Loucy (cell line): ENCODE data around the gene CDK9.

Experiments used
- H2AFZ ChIP-seq: fragments of 200-600 bp; sonication (generic); 2 replicates; pipeline ENCODE4 v1.6.0; 2016; ENCODE audit warnings: antibody characterized with exemption, mild to moderate bottlenecking, low read length, moderate library complexity
- H3F3A ChIP-seq: fragments of 200-600 bp; 2 replicates; pipeline ENCODE4 v1.6.0; 2016; ENCODE audit warnings: antibody characterized with exemption, low read depth, mild to moderate bottlenecking
- H3K27me3 ChIP-seq: fragments of 200-600 bp; sonication (generic); 2 replicates; pipeline ENCODE4 v1.6.1; 2014; ENCODE audit warnings: low read length, mild to moderate bottlenecking; ENCODE audit not compliant: insufficient read depth, poor library complexity, severe bottlenecking
- H3K36me3 ChIP-seq: fragments of 200-600 bp; sonication (generic); 2 replicates; pipeline ENCODE4 v1.6.1; 2016; ENCODE audit warnings: low read length; ENCODE audit not compliant: insufficient read depth
- H3K4me1 ChIP-seq: fragments of 200-600 bp; sonication (generic); 2 replicates; pipeline ENCODE4 v1.5.1; 2014; ENCODE audit warnings: low read length, mild to moderate bottlenecking; ENCODE audit not compliant: insufficient read depth, poor library complexity, severe bottlenecking
- H3K4me2 ChIP-seq: fragments of 200-600 bp; sonication (generic); 2 replicates; pipeline ENCODE4 v1.6.0; 2014; ENCODE audit warnings: antibody characterized with exemption, low read length, low read depth, mild to moderate bottlenecking; ENCODE audit not compliant: poor library complexity, severe bottlenecking
- H3K4me3 ChIP-seq: fragments of 200-600 bp; sonication (generic); 2 replicates; pipeline ENCODE4 v1.5.1; 2014; ENCODE audit warnings: low read length, mild to moderate bottlenecking, mixed read lengths; ENCODE audit not compliant: poor library complexity, severe bottlenecking
- H3K79me2 ChIP-seq: fragments of 200-600 bp; sonication (generic); 2 replicates; pipeline ENCODE4 v1.6.1; 2014; ENCODE audit warnings: low read length; ENCODE audit not compliant: insufficient read depth
- H3K9ac ChIP-seq: fragments of 200-600 bp; sonication (generic); 2 replicates; pipeline ENCODE4 v1.6.0; 2014; ENCODE audit warnings: mild to moderate bottlenecking, low read depth, low read length, moderate library complexity; ENCODE audit not compliant: poor library complexity, severe bottlenecking
- H3K9me2 ChIP-seq: fragments of 200-600 bp; sonication (generic); replicated peaks from 2 replicates; pipeline ENCODE4 v1.6.1; 2016; ENCODE audit warnings: low read depth, low read length, mixed read lengths
- H3K9me3 ChIP-seq: fragments of 200-600 bp; sonication (generic); 2 replicates; pipeline ENCODE4 v1.6.1; 2014; ENCODE audit warnings: mild to moderate bottlenecking, antibody characterized with exemption, low read length, low read depth; ENCODE audit not compliant: insufficient read depth
- H4K20me1 ChIP-seq: fragments of 200-600 bp; sonication (generic); 2 replicates; pipeline ENCODE4 v1.6.0; 2014; ENCODE audit warnings: antibody characterized with exemption, low read length, mild to moderate bottlenecking; ENCODE audit not compliant: insufficient read depth, poor library complexity, severe bottlenecking
- EZH2phosphoT487 ChIP-seq: fragments of 200-600 bp; IDR thresholded peaks from 2 replicates; pipeline ENCODE4 v1.6.1; 2018; ENCODE audit warnings: antibody characterized with exemption, mild to moderate bottlenecking, moderate library complexity, borderline replicate concordance
- TF ChIP-seq, protein P1 (sequence below): fragments of 200-600 bp; sonication (generic); conservative IDR thresholded peaks from 2 replicates; pipeline ENCODE4 v1.5.1; 2014; ENCODE audit warnings: mild to moderate bottlenecking, antibody characterized with exemption, low read length

Gene CDK9

DNA sequence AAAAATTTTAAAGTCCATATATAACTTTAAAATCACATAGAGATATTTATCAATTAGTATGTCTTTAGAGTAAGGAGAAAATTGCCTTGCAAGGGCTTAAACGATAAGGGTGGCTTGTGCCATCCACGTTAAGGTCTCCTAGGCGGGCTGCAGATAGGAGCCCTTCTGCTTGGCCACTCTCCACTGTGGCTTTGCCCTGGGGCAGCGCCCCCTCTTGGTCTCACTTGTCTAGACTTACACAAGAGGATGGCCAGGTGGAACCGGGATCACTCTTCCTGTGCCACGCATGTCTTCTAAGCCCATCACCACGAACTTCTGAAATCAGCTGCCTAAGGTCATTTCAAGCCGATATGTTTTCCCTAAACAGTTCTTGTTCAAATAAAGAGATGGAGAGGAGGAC is 19.8 kb downstream of the CDK9 start:
- peaks cover 50% of the 10 kb centered on the region for H4K20me1 ChIP-seq
- peak overlapping the region; percentile 96 for H3K4me2 ChIP-seq
- H3K9ac ChIP-seq: peak overlapping the region; percentile 37
- peaks cover 30% of the 10 kb centered on the region for H3K4me1 ChIP-seq
- H3F3A ChIP-seq: no peaks in the 10 kb centered on the region
- H3K36me3 ChIP-seq: peaks cover 36% of the 10 kb centered on the region; the same call in 1 of the 2 replicates
- H2AFZ ChIP-seq: no peak overlapping the region
- no peaks in the 10 kb centered on the region for H3K27me3 ChIP-seq
- peaks cover 62% of the 10 kb centered on the region for H3K79me2 ChIP-seq
- no peaks in the 10 kb centered on the region for H3K9me2 ChIP-seq
- peak overlapping the region; percentile 43 for H3K4me3 ChIP-seq
- no peaks in the 10 kb centered on the region for H3K9me3 ChIP-seq
- TF ChIP-seq, protein P1, sequence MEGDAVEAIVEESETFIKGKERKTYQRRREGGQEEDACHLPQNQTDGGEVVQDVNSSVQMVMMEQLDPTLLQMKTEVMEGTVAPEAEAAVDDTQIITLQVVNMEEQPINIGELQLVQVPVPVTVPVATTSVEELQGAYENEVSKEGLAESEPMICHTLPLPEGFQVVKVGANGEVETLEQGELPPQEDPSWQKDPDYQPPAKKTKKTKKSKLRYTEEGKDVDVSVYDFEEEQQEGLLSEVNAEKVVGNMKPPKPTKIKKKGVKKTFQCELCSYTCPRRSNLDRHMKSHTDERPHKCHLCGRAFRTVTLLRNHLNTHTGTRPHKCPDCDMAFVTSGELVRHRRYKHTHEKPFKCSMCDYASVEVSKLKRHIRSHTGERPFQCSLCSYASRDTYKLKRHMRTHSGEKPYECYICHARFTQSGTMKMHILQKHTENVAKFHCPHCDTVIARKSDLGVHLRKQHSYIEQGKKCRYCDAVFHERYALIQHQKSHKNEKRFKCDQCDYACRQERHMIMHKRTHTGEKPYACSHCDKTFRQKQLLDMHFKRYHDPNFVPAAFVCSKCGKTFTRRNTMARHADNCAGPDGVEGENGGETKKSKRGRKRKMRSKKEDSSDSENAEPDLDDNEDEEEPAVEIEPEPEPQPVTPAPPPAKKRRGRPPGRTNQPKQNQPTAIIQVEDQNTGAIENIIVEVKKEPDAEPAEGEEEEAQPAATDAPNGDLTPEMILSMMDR: peak; percentile 74
- TF ChIP-seq EZH2phosphoT487: no peak

DNA sequence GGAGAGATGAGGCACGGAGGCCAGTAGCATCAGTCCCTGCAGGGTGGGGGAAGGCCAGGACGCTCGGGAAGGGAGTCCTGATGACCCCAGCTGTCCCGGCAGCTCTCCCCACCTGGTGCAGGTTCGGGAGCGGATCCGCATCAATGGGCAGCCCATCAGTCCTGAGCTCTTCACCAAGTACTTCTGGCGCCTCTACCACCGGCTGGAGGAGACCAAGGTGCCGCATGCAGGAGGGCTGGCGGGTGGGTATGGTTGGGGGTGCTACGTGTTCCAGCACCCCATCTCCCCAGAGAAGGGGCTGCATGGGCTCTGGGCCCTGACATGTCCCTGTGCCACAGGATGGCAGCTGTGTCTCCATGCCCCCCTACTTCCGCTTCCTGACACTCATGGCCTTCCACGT is 21.0 kb downstream of the CDK9 start:
- Histone ChIP-seq H3K4me1 (peaks cover 22% of the 10 kb centered on the region), H3K36me3 (peaks cover 40% of the 10 kb centered on the region; the same call in 1 of the 2 replicates), H3K4me2 (peak overlapping the region; percentile 96), H3K4me3 (no peak overlapping the region), H3F3A (no peaks in the 10 kb centered on the region), H3K27me3 (no peaks in the 10 kb centered on the region), H3K9me3 (no peaks in the 10 kb centered on the region), H3K9me2 (no peaks in the 10 kb centered on the region), H3K9ac (no peak overlapping the region), H2AFZ (no peak overlapping the region), H4K20me1 (peaks cover 50% of the 10 kb centered on the region), H3K79me2 (peaks cover 62% of the 10 kb centered on the region)
- TF ChIP-seq, protein P1: no peak
- no peak for TF ChIP-seq EZH2phosphoT487

DNA sequence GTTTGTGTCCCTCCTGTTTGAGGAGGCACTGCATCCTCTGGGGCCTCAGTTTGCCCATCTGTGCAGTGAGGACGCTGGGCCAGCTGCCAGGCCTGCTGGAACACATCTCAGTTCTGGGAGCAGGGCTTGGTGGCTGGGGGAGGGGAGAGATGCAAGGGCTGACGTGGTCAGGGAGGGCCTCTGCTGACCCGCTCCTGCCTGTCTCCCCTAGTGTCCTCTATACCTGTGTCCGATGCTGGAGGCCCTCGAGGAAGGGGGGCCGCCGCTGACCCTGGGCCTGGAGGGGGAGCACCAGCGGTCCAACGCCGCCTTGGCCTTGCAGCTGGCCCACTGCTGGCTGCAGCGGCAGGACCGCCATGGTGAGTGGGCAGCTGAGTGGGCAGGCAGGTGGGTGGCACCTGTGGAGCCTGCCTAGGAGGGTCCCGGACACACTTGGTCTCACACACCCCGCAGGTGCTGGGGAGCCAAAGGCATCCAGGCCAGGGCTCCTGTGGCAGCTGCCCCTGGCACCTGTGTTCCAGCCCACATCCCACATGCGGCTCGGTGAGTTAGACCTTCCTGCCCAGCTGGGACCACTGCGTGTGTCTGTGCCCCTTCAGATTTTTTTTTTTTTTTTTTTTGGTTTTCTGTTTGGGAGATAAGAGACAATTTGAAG is 22.6 kb downstream of the CDK9 start:
- Histone ChIP-seq H3F3A (no peaks in the 10 kb centered on the region), H3K9me3 (no peaks in the 10 kb centered on the region), H3K36me3 (peaks cover 56% of the 10 kb centered on the region; the same call in 1 of the 2 replicates), H3K4me2 (no peak overlapping the region), H3K4me3 (no peak overlapping the region), H3K27me3 (no peaks in the 10 kb centered on the region), H3K4me1 (peaks cover 16% of the 10 kb centered on the region), H3K9me2 (no peaks in the 10 kb centered on the region), H3K9ac (peak overlapping the region; percentile 4), H4K20me1 (peaks cover 45% of the 10 kb centered on the region), H2AFZ (no peak overlapping the region), H3K79me2 (peaks cover 61% of the 10 kb centered on the region)
- TF ChIP-seq, protein P1: no peak
- no peak for TF ChIP-seq EZH2phosphoT487
